BE2C (cell line): ENCODE measurements around the gene CEP85.

Experiments
- DNase-seq: peaks from one replicate; pipeline ENCODE4 v3.0.0-alpha.2; 2020
- H3K27me3 ChIP-seq: fragments of 250-450 bp; sonication (Bioruptor Pico); 2 replicates; pipeline ENCODE4 v1.5.1; 2020; ENCODE audit warnings: mild to moderate bottlenecking
- H3K36me3 ChIP-seq: fragments of 250-450 bp; sonication (Bioruptor Pico); 2 replicates; pipeline ENCODE4 v1.5.1; 2020; ENCODE audit warnings: mild to moderate bottlenecking
- H3K4me1 ChIP-seq: fragments of 250-450 bp; sonication (Bioruptor Pico); 2 replicates; pipeline ENCODE4 v1.5.1; 2020
- H3K4me3 ChIP-seq: 2 replicates; pipeline ENCODE4 v1.5.1; 2011; ENCODE audit warnings: low read depth, low read length
- H3K9me3 ChIP-seq: fragments of 250-450 bp; sonication (Bioruptor Pico); 2 replicates; pipeline ENCODE4 v1.5.1; 2020
- CTCF ChIP-seq: IDR thresholded peaks from 2 replicates; pipeline ENCODE4 v1.5.1; 2012; ENCODE audit warnings: mild to moderate bottlenecking, low read depth, low read length

The CEP85 gene

GRCh38 chr1:26259005-26259404, 25.0 kb downstream of the CEP85 start:
- Histone ChIP-seq H3K9me3 (no peaks in the 10 kb centered on the region), H3K4me1 (no peaks in the 10 kb centered on the region), H3K27me3 (no peaks in the 10 kb centered on the region), H3K4me3 (no peak overlapping the region), H3K36me3 (peaks cover 9% of the 10 kb centered on the region)
- TF ChIP-seq CTCF = no peak
- no peak for DNase-seq

DNA sequence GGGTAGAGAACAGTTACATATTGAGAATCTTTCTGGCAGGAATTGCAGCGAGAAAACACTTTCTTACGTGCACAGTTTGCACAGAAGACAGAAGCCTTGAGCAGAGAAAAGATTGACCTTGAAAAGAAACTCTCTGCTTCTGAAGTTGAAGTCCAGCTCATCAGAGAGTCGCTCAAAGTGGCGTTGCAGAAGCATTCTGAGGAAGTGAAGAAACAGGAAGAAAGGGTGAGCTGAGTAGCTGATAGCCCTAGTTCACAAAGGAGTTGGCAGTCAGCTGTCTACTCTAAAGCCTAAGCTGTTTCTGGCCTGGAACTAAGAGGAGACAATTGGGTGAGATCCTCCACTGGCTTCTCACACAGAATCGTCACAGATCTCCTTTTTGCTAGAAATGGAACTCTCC, 25.6 kb downstream of the CEP85 start:
- no peak for TF ChIP-seq CTCF
- Histone ChIP-seq H3K4me3 (no peak overlapping the region), H3K36me3 (peaks cover 9% of the 10 kb centered on the region), H3K27me3 (no peaks in the 10 kb centered on the region), H3K4me1 (no peaks in the 10 kb centered on the region), H3K9me3 (no peaks in the 10 kb centered on the region)
- no peak for DNase-seq

DNA sequence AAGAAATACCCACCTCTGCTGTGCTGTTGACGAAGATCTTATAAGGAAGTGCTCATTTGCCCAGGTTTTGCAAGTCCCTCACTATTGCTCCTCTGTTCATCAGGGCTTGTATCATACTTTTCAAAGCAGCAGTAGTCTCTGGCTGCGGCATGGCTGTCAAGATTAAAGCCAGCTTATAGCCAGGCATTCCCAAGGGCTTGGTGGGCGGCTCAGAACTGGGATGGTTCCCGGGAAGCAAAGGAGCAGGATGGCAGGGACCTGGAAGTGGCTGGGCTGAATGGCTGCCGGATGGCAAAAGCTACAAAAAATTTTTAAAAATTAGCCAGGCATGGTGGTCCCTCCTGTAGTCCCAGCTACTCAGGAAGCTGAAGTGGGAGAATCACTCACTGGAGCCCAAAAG, 29.2 kb downstream of the CEP85 start:
- Histone ChIP-seq H3K27me3 (no peaks in the 10 kb centered on the region), H3K4me3 (no peak overlapping the region), H3K4me1 (no peaks in the 10 kb centered on the region), H3K9me3 (no peaks in the 10 kb centered on the region), H3K36me3 (peaks cover 4% of the 10 kb centered on the region)
- no peak for TF ChIP-seq CTCF
- no peak for DNase-seq

DNA sequence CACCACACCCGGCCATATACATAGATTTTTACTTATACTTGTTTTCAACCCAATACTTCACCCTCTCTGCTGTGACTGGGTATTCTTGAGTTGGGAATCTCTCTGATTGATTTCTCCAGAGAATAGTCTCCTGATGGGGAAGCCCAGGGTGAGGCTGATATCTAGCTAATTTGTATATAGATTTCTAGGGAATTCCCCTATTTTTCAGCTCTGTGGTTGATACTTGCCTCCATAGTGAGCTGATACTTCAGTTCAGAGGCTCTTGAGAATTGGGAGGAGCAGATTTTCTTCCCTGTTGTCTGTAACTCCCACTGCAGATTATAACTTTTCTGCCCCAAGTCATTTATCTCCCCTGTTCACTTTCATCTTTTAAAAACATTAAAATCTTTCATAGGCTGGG, 31.4 kb downstream of the CEP85 start:
- Histone ChIP-seq H3K27me3 (no peaks in the 10 kb centered on the region), H3K9me3 (no peaks in the 10 kb centered on the region), H3K36me3 (peaks cover 5% of the 10 kb centered on the region), H3K4me1 (no peaks in the 10 kb centered on the region), H3K4me3 (no peak overlapping the region)
- no peak for TF ChIP-seq CTCF
- no peak for DNase-seq

DNA sequence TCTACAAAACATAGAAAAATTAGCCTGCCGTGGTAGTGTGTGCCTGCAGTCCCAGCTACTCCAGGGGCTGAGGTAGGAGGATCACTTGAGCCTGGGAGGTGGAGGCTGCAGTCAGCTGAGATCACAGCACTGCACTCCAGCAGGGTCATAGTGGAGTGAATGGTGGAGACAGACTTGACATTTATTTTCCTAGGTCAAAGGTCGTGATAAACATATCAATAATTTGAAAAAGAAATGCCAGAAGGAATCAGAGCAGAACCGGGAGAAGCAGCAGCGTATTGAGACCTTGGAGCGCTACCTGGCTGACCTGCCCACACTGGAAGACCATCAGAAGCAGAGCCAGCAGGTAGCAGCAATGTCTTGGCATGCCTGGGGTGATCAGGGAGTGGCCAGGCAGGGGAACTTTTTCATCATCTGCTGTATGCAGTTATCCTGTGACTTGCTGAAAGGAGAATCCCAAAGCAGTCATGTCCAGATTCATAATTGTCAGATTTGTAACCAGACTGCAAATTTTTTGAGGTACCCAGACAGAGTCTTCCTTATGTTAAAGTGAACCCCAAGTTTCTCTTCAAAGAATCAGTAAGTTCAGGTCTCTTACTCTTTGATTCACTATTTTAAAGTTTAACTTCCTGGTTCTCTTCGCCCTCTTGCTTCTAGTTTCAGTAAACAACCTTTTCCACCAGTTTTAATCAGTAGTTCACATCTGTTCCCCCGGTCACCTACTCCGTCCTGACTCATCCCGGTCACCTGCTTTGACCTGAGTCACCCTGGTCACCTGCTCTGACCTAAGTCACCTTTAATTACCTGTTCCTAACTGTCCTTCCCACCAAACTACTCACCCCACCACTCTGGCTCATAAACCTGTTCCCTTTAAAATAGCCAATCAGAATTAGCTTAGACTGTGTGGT, 34.5 kb downstream of the CEP85 start:
- H3K9me3 ChIP-seq = no peaks in the 10 kb centered on the region
- no peaks in the 10 kb centered on the region for H3K27me3 ChIP-seq
- TF ChIP-seq CTCF = no peak
- H3K4me3 ChIP-seq = no peak overlapping the region
- DNase-seq = no peak
- H3K4me1 ChIP-seq = no peaks in the 10 kb centered on the region
- H3K36me3 ChIP-seq = peaks cover 5% of the 10 kb centered on the region; the same call in 1 of the 2 replicates

- peaks cover 5% of the 10 kb centered on the region; the same call in 1 of the 2 replicates for H3K36me3 ChIP-seq
- H3K4me1 ChIP-seq = no peaks in the 10 kb centered on the region
- no peaks in the 10 kb centered on the region for H3K27me3 ChIP-seq
- no peaks in the 10 kb centered on the region for H3K9me3 ChIP-seq
- no peak overlapping the region for H3K4me3 ChIP-seq
- no peak for TF ChIP-seq CTCF
- no peak for DNase-seq
These were observed 35.2 kb downstream of the CEP85 start for GRCh38 chr1:26269198-26269550.
